Ramos (cell line): Measurements from ENCODE around the gene CATSPERZ.

ENCODE experiments used
- in situ Hi-C: fragments of 300-500 bp; cut with MboI; formaldehyde crosslinking; loops from one replicate; pipeline ENCODE4 v1.14.3; 2022; ENCODE audit warnings: low sequenced_read_pairs; ENCODE audit not compliant: unreplicated experiment

Gene CATSPERZ

DNA sequence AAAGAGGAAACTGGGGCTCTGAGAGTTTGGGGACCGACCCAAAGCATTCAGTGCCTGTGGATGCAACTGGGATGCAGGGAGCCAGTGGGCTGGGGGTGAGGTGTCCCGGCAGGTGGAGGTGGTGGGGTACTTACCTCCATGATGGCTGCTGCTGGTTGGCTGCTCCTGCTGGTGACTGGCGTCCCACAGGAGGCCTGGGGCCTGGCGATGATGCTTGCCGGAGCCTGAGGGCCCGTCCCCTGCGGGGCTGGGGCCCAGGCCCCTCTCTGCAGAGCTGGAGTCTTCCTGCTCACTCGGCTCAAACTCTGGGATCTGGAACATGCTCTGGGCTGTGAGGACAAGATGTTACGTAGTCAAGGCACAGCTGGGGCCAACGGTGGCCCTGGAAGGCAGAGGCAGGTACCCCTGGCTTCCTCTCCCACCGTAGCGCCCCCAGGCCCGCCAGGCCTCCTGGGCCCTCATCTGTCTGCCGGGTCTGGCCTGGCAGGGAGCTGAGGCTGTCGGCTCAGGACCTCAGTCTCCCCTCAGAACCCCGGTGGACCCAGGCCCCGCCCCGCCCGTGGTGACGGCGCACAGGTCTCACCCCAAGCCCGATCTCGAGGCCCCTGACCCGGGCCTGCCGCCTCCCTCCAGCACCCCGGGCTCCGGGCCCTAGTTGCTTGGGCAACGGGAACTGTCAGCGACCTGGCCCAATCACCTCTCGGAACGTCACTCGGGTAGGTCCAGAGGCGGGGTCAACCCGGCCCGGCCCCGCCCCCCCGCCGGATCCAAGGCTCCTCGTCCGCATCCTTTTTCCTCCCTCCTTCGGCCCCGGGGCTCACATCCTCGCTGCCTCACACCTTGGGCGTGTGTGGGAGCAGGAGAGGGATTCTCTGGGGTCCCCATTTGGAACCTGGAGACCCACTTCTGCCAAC lies 15.9 kb upstream of the CATSPERZ start, which contains the start of gene BAD:
Gene BAD, minus strand, starts transcription at position 618 of the 914 bp plus-strand sequence. Its CDS starts 297 bp downstream, at position 321.
- in situ Hi-C loops = no loop called here

DNA sequence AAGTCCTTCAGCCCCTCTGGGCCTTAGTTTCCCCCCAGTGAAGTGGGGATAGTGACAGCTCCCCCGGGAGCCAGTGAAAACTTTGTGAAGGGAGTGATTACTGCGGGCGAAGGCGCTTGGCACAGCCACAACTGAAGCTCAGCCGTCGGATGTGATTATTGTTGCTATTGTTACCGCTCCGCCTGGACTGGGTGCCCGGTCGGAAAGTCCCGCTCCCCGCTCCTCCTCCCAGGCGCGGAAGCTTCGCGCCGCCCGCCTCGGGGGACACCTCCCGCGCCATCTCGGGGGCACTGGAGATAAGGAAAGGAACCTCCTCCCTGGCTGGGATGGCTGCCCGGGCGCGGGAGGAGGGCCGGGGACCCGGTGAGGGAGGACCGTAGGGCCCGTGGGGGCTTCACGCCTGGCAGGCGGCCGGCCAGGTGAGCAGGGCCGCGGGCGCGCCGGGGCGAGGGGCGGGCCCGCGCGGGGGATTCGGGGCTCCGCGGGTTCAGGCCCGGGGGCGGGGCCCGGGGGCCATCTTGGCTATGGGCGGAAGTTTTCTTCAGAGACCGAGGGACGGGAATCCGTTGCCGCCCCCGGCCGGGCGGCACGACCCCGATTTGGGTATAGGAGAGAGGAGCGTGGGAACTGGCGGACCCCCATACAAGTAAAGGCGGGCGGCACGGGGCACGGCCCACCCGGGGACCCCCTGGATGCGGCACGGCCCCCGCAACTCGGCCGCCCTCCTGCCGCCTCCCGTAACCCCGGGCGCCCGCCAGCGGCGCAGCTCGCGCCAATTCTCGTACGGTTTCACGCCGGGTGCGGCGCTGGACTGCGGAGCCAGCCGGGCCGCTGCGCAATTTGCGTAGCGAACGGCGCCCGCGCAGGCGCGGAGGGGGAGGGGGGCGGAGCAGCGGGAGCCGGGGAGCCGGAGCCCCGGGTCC lies 14.9 kb upstream of the CATSPERZ start, which contains the start of gene GPR137:
Gene GPR137, plus strand, starts transcription at position 887 of the 923 bp plus-strand sequence. CDS start 677 bp downstream, outside the sequence.
- in situ Hi-C loops = no loop called here

DNA sequence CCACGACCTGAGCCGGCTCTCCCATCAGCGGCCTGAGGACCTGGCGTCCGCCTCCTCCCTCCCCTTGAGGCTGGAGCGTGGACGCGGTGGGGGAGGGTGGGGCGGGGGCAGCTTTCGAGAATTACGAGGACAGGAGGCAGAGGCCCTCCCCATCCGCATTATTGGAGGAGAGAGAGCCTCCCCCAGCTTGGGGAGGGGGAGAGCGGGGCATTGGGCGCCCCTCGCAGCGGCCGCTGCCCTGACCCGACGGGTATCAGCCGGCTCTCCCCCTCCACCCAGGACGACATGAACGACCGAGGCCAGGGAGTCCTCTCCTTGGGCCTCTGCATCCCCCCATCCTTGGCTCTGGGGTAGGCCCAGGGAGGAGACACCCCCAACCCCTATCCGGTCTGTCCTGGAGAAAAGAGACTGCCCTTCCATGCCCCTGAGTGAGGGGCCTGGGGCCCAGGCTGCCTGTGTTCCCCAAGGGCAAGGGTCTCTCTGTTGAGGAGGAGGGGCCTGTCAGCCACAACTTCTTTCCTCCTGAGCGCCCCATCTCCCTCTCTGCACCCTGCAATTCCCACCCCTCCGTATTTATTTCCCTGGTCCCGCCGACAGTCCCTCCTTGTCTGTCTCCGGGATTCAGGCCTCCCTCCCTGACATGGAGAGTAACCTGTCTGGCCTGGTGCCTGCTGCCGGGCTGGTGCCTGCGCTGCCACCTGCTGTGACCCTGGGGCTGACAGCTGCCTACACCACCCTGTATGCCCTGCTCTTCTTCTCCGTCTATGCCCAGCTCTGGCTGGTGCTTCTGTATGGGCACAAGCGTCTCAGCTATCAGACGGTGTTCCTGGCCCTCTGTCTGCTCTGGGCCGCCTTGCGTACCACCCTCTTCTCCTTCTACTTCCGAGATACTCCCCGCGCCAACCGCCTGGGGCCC lies 14.0 kb upstream of the CATSPERZ start:
- in situ Hi-C loops = no loop called here

DNA sequence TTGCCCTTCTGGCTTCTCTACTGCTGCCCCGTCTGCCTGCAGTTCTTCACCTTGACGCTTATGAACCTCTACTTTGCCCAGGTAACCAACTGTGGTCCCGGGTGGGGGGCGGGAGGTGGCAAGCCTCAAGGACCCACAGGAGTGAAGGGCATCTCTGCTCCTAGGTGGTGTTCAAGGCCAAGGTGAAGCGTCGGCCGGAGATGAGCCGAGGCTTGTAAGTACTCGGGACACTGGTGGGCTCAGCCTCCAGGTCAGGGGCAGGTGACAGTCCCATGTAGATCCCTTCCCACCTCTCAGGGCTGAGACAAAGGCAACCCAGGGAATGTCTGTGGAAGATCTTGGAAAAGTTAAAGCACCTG lies 13.4 kb upstream of the CATSPERZ start:
- in situ Hi-C loops = no loop called here

DNA sequence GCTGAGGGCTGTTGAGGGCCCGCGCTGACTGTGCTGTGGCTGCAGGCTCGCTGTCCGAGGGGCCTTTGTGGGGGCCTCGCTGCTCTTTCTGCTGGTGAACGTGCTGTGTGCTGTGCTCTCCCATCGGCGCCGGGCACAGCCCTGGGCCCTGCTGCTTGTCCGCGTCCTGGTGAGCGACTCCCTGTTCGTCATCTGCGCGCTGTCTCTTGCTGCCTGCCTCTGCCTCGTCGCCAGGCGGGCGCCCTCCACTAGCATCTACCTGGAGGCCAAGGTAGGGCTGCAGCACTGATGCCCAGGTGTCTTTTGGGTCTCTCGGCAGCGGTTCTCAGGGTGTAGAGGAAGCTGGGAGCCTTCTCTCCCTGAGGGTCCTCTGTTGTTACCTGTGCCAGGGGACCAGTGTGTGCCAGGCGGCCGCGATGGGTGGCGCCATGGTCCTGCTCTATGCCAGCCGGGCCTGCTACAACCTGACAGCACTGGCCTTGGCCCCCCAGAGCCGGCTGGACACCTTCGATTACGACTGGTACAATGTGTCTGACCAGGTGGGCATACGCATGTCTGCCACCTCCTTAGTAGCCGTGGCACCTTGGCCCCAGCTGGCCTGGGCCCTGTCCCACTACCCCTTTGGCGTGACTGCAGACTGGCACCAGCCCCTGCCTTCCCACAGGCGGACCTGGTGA lies 12.3 kb upstream of the CATSPERZ start:
- in situ Hi-C loops = no loop called here

DNA sequence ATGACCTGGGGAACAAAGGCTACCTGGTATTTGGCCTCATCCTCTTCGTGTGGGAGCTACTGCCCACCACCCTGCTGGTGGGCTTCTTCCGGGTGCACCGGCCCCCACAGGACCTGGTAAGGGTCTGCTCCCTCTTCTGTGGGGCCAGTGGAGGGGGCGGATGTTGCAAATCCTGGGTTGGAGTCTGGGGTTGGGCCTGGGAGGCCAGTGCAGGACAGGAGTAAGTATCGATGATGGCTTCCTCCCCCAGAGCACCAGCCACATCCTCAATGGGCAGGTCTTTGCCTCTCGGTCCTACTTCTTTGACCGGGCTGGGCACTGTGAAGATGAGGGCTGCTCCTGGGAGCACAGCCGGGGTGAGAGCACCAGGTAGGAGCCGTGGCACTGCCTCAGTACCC lies 11.8 kb upstream of the CATSPERZ start:
- in situ Hi-C loops = no loop called here

DNA sequence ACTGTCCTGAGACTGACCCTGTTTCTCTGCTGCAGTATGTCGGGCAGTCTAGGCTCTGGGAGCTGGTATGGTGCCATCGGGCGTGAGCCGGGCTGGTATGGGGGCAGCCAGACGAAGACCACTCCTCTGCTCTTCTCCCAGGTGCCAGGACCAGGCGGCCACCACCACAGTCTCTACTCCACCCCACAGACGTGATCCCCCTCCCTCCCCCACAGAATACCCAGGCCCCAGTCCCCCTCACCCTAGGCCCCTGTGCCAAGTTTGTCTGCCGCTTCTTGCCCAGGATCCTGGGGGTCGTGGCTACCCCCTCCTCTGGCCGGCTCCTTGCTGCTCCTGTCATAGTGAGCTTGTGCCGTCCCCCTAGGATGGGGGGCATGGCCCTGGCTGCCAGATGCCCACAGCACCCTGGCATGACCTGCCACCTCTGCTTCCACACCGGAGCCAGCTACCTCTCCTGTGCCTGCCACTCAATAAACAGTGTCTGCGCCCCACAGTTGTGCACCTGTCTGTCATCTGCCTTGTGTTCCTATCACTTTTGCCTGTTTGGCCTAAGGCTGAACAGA lies 11.1 kb upstream of the CATSPERZ start:
- in situ Hi-C loops = no loop called here

- in situ Hi-C loops = loop anchor here (10.0 kb wide), 1 partner anchor 296 kb away; no protein-coding TSS in a partner anchor
Observed at GRCh38 chr11:64290352-64291261, 9.6 kb upstream of the CATSPERZ start.

GRCh38 chr11:64291262-64291751 lies 8.9 kb upstream of the CATSPERZ start, which contains the start of gene KCNK4:
Gene KCNK4, plus strand, starts transcription at chr11:64291302. Its CDS starts 1,717 bp downstream, at chr11:64293019.
- in situ Hi-C loops = loop anchor here (10.0 kb wide), 1 partner anchor 297 kb away; no protein-coding TSS in a partner anchor

GRCh38 chr11:64291752-64292459 lies 8.3 kb upstream of the CATSPERZ start:
- in situ Hi-C loops = loop anchor here (10.0 kb wide), 1 partner anchor 297 kb away; no protein-coding TSS in a partner anchor

DNA sequence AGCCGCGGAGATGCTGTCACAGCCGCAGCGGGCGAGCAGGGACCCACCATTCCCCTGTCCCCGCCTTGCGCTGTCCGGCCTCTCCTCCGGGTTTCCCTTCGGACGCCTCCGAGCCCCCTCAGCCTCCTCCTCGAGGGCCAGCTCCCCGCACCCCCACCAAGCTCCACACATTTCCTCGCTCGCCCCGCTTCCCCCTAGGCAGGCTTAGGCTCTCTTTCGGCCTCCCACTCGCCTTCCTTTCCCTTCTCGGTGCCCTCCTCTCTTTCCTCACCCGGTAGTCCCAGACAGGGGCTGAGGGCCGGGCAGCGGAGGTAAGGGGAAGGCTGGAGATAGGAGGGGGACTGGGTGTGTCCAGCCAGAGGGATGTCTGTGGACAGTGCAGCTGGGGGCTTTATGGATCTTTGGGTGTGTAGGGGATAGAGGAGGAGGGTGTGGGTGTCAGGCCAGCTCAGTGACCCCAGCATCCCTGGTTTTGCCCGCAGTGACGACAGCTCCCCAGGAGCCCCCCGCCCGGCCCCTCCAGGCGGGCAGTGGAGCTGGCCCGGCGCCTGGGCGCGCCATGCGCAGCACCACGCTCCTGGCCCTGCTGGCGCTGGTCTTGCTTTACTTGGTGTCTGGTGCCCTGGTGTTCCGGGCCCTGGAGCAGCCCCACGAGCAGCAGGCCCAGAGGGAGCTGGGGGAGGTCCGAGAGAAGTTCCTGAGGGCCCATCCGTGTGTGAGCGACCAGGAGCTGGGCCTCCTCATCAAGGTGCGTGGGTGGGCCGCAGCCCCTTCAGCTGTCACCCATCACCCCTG lies 7.5 kb upstream of the CATSPERZ start:
- in situ Hi-C loops = loop anchor here (10.0 kb wide), 1 partner anchor 298 kb away; no protein-coding TSS in a partner anchor

GRCh38 chr11:64294774-64295173 lies 5.4 kb upstream of the CATSPERZ start:
- in situ Hi-C loops = loop anchor here (10.0 kb wide), 1 partner anchor 300 kb away; no protein-coding TSS in a partner anchor

- in situ Hi-C loops = loop anchor here (10.0 kb wide), 1 partner anchor 301 kb away; no protein-coding TSS in a partner anchor
Observed at GRCh38 chr11:64295760-64296159, 4.4 kb upstream of the CATSPERZ start.

- in situ Hi-C loops = loop anchor here (10.0 kb wide), 1 partner anchor 301 kb away; no protein-coding TSS in a partner anchor
Observed at GRCh38 chr11:64296236-64296635, 3.9 kb upstream of the CATSPERZ start.

DNA sequence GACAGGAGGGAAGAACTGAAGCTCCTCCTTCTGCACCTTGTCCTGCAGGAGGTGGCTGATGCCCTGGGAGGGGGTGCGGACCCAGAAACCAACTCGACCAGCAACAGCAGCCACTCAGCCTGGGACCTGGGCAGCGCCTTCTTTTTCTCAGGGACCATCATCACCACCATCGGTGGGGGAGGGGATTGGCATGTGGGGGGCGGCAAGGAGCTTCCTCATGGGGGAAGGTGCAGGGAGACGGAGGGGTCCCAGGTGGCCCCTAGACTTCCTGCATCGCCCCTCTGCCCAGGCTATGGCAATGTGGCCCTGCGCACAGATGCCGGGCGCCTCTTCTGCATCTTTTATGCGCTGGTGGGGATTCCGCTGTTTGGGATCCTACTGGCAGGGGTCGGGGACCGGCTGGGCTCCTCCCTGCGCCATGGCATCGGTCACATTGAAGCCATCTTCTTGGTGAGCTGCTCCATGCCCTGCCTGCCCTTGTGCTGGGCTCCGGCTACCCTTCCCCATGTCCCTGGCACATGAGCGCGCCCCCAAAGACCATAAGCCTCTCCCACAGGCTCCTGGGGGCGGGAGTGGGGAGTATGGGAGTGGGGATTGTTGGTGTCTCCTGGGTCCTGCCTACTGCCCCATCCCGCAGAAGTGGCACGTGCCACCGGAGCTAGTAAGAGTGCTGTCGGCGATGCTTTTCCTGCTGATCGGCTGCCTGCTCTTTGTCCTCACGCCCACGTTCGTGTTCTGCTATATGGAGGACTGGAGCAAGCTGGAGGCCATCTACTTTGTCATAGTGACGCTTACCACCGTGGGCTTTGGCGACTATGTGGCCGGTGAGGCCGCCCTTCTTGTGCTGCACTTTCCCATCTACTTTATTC lies 3.1 kb upstream of the CATSPERZ start:
- in situ Hi-C loops = loop anchor here (10.0 kb wide), 1 partner anchor 302 kb away; no protein-coding TSS in a partner anchor
